GM23338 (cell line): ENCODE results near the gene NKAIN2. TPM values are rescaled to one million over a fixed set of nuclear protein-coding genes. Genes with fewer than 3 reads are reported as not detected.

ENCODE experiments used
- ATAC-seq: fragments of 200-7000 bp; cut with Tn5 transposase; 3 replicates; pipeline ENCODE4 v1.9.1; 2020
- DNase-seq: peaks from one replicate; pipeline ENCODE4 v3.0.0-alpha.2; 2015; ENCODE audit warnings: low spot score
- H2AFZ ChIP-seq: fragments of 200-600 bp; sonication (generic); 2 replicates; pipeline ENCODE4 v1.8.0; 2016; ENCODE audit warnings: antibody characterized with exemption, mild to moderate bottlenecking, moderate library complexity
- H3F3A ChIP-seq: fragments of 200-600 bp; sonication (generic); replicated peaks from 2 replicates; pipeline ENCODE4 v1.8.0; 2017; ENCODE audit warnings: antibody characterized with exemption, mixed run types, low read depth
- H3K27ac ChIP-seq: fragments of 200-600 bp; sonication (generic); 2 replicates; pipeline ENCODE4 v1.6.1; 2016; ENCODE audit warnings: low read depth
- H3K27me3 ChIP-seq: fragments of 200-600 bp; sonication (generic); 2 replicates; pipeline ENCODE4 v1.8.0; 2016; ENCODE audit warnings: mild to moderate bottlenecking, mixed run types, moderate library complexity; ENCODE audit not compliant: insufficient read depth
- H3K36me3 ChIP-seq: fragments of 200-600 bp; sonication (generic); 2 replicates; pipeline ENCODE4 v1.8.0; 2016; ENCODE audit warnings: mild to moderate bottlenecking; ENCODE audit not compliant: insufficient read depth
- H3K4me1 ChIP-seq: fragments of 200-600 bp; sonication (generic); 2 replicates; pipeline ENCODE4 v1.8.0; 2016; ENCODE audit warnings: mild to moderate bottlenecking, moderate library complexity; ENCODE audit not compliant: insufficient read depth
- H3K4me2 ChIP-seq: fragments of 200-600 bp; sonication (generic); 2 replicates; pipeline ENCODE4 v1.7.1; 2017; ENCODE audit warnings: mixed run types
- H3K4me3 ChIP-seq: fragments of 200-600 bp; sonication (generic); 2 replicates; pipeline ENCODE4 v1.6.1; 2016; ENCODE audit warnings: mixed run types
- H3K79me2 ChIP-seq: fragments of 200-600 bp; sonication (generic); replicated peaks from 2 replicates; pipeline ENCODE4 v1.8.0; 2017; ENCODE audit warnings: mild to moderate bottlenecking; ENCODE audit not compliant: insufficient read depth
- H3K9me2 ChIP-seq: fragments of 200-600 bp; sonication (generic); 2 replicates; pipeline ENCODE4 v1.8.0; 2017; ENCODE audit not compliant: insufficient read depth
- H4K20me1 ChIP-seq: fragments of 200-600 bp; sonication (generic); replicated peaks from 2 replicates; pipeline ENCODE4 v1.8.0; 2017; ENCODE audit warnings: mild to moderate bottlenecking; ENCODE audit not compliant: insufficient read depth
- H3K27ac Mint-ChIP-seq: 2 replicates; pipeline ENCODE4 v1.8.0; 2020; ENCODE audit warnings: inconsistent platforms, mild to moderate bottlenecking, moderate library complexity, mixed read lengths
- H3K27me3 Mint-ChIP-seq: 3 replicates; pipeline ENCODE4 v1.8.0; 2022; ENCODE audit warnings: low read depth, mild to moderate bottlenecking, moderate library complexity, mixed read lengths, inconsistent platforms; ENCODE audit not compliant: insufficient read depth, poor library complexity
- H3K36me3 Mint-ChIP-seq: 3 replicates; pipeline ENCODE4 v1.8.0; 2021; ENCODE audit warnings: low read depth, mild to moderate bottlenecking, inconsistent platforms, moderate library complexity, mixed read lengths
- H3K4me1 Mint-ChIP-seq: 3 replicates; pipeline ENCODE4 v1.8.0; 2020; ENCODE audit warnings: mild to moderate bottlenecking, inconsistent platforms, mixed read lengths
- H3K4me3 Mint-ChIP-seq: 3 replicates; pipeline ENCODE4 v1.8.0; 2021; ENCODE audit warnings: moderate library complexity, mild to moderate bottlenecking, inconsistent platforms, mixed read lengths
- H3K9me3 Mint-ChIP-seq: 3 replicates; pipeline ENCODE4 v1.8.0; 2020; ENCODE audit warnings: moderate library complexity, mild to moderate bottlenecking, inconsistent platforms, mixed read lengths
- CREB1 ChIP-seq: fragments of 250-450 bp; sonication (Bioruptor Pico); IDR thresholded peaks from 2 replicates; pipeline ENCODE4 v1.5.0; 2020; ENCODE audit warnings: low read depth, mild to moderate bottlenecking, moderate library complexity
- EZH2 ChIP-seq: fragments of 200-600 bp; sonication (generic); IDR thresholded peaks from one replicate; pipeline ENCODE4 v1.8.0; 2017; ENCODE audit warnings: antibody characterized with exemption, mild to moderate bottlenecking, low read depth; ENCODE audit not compliant: unreplicated experiment
- EZH2phosphoT487 ChIP-seq: fragments of 200-600 bp; sonication (generic); IDR thresholded peaks from one replicate; pipeline ENCODE4 v1.8.1; 2018; ENCODE audit warnings: antibody characterized with exemption; ENCODE audit not compliant: unreplicated experiment
- JUNB ChIP-seq: IDR thresholded peaks from one replicate; pipeline ENCODE4 v1.6.1; 2016; ENCODE audit warnings: antibody characterized with exemption; ENCODE audit not compliant: unreplicated experiment
- NANOG ChIP-seq: IDR thresholded peaks from 2 replicates; pipeline ENCODE4 v1.6.1; 2016; ENCODE audit warnings: antibody characterized with exemption, borderline replicate concordance
- POLR2AphosphoS5 ChIP-seq: IDR thresholded peaks from 2 replicates; pipeline ENCODE4 v1.6.1; 2016; ENCODE audit warnings: antibody characterized with exemption, low read depth
- STAT1 ChIP-seq: IDR thresholded peaks from one replicate; pipeline ENCODE4 v1.6.1; 2016; ENCODE audit warnings: antibody characterized with exemption; ENCODE audit not compliant: unreplicated experiment
- ZNF114 ChIP-seq: fragments of 250-450 bp; sonication (Bioruptor Pico); IDR thresholded peaks from 2 replicates; pipeline ENCODE4 v1.5.0; 2020; ENCODE audit warnings: mild to moderate bottlenecking, moderate library complexity
- ZNF331 ChIP-seq: fragments of 250-450 bp; sonication (Bioruptor Pico); IDR thresholded peaks from 2 replicates; pipeline ENCODE4 v1.5.0; 2020; ENCODE audit warnings: low read depth, mild to moderate bottlenecking, moderate library complexity
- polyA plus RNA-seq: library from polyadenylated mRNA; unstranded; fragments of >200 nt; fragmentation: Nextera tagmentation; extraction: Ambion mirVana; gene quantifications from 2 replicates; pipeline ENCODE4 v1.2.1, GENCODE V29; 2016
- total RNA-seq: library from RNA; depleted of rRNA; stranded (reverse); fragments of >200 nt; shearing (Covaris generic); gene quantifications from 2 replicates; pipeline ENCODE4 v1.2.3, GENCODE V29; 2014
- TF ChIP-seq, protein P1 (sequence below): IDR thresholded peaks from 2 replicates; pipeline ENCODE4 v1.6.1; 2016; ENCODE audit warnings: antibody characterized with exemption
- TF ChIP-seq, protein P2 (sequence below), 2 experiments: fragments of 200-600 bp in 1 of 2; sonication (generic) in 1 of 2; conservative IDR thresholded peaks; 2 replicates each; pipeline versions ENCODE4 v1.5.1 to v1.6.1; 2016 to 2017; ENCODE audit warnings: antibody characterized with exemption in 2 of 2, low read depth in 2 of 2, mild to moderate bottlenecking in 2 of 2, moderate library complexity in 1 of 2
- TF ChIP-seq, protein P3 (sequence below): IDR thresholded peaks from one replicate; pipeline ENCODE4 v1.6.1; 2018; ENCODE audit warnings: antibody characterized with exemption; ENCODE audit not compliant: unreplicated experiment
- TF ChIP-seq, protein P4 (sequence below): fragments of 250-450 bp; sonication (Bioruptor Pico); IDR thresholded peaks from 2 replicates; pipeline ENCODE4 v1.5.0; 2020; ENCODE audit warnings: mild to moderate bottlenecking, moderate library complexity

The NKAIN2 gene
- total and polyA plus RNA-seq, 2 experiments from 2014 or later, result 0.39 to 1.1 TPM

DNA sequence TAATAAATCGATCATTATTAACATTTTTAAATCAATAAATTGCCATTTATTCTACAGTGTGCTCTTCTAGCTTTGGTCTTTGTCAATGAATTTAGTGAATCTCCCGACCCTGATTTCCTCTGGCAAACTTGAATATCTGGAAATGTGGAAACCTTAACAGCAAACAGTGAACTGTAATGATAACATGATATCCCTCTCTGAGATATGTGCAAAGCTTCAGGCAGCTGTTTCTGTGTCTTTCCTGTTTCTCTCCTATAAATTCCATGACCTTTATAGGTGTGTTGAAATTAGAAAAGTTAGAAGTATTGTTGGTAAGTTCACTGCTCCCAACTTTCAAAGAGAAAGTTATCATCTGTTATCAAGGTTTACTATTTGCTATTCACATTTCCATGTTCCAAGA, 939.8 kb downstream of the NKAIN2 start:
- Histone ChIP-seq H3K9me2 (0 out of 2 replicates have a peak, but pooled peaks cover 7% of the 10 kb centered on the region), H2AFZ (no peak overlapping the region), H3K27me3 (no peaks in the 10 kb centered on the region), H3K79me2 (no peaks in the 10 kb centered on the region), H3K4me1 (no peaks in the 10 kb centered on the region), H4K20me1 (no peaks in the 10 kb centered on the region), H3K27ac (no peak overlapping the region), H3K4me2 (no peak overlapping the region), H3F3A (no peaks in the 10 kb centered on the region), H3K4me3 (no peak overlapping the region), H3K36me3 (no peaks in the 10 kb centered on the region)
- no peak for ATAC-seq
- Mint-ChIP-seq H3K27ac (no peak overlapping the region), H3K9me3 (no peaks in the 10 kb centered on the region), H3K27me3 (no peaks in the 10 kb centered on the region), H3K4me3 (no peak overlapping the region), H3K36me3 (no peaks in the 10 kb centered on the region), H3K4me1 (no peaks in the 10 kb centered on the region)
- TF ChIP-seq ZNF331, result no peak
- no peak for TF ChIP-seq STAT1
- TF ChIP-seq NANOG, result no peak
- TF ChIP-seq, protein P1, sequence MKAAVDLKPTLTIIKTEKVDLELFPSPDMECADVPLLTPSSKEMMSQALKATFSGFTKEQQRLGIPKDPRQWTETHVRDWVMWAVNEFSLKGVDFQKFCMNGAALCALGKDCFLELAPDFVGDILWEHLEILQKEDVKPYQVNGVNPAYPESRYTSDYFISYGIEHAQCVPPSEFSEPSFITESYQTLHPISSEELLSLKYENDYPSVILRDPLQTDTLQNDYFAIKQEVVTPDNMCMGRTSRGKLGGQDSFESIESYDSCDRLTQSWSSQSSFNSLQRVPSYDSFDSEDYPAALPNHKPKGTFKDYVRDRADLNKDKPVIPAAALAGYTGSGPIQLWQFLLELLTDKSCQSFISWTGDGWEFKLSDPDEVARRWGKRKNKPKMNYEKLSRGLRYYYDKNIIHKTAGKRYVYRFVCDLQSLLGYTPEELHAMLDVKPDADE, result no peak
- no peak for TF ChIP-seq ZNF114
- TF ChIP-seq, protein P2, sequence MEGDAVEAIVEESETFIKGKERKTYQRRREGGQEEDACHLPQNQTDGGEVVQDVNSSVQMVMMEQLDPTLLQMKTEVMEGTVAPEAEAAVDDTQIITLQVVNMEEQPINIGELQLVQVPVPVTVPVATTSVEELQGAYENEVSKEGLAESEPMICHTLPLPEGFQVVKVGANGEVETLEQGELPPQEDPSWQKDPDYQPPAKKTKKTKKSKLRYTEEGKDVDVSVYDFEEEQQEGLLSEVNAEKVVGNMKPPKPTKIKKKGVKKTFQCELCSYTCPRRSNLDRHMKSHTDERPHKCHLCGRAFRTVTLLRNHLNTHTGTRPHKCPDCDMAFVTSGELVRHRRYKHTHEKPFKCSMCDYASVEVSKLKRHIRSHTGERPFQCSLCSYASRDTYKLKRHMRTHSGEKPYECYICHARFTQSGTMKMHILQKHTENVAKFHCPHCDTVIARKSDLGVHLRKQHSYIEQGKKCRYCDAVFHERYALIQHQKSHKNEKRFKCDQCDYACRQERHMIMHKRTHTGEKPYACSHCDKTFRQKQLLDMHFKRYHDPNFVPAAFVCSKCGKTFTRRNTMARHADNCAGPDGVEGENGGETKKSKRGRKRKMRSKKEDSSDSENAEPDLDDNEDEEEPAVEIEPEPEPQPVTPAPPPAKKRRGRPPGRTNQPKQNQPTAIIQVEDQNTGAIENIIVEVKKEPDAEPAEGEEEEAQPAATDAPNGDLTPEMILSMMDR (conservative IDR thresholded peaks at IDR 0.05; ENCODE audit: low read depth in 2 of 2), result no peak
- TF ChIP-seq CREB1, result no peak
- no peak for TF ChIP-seq POLR2AphosphoS5
- TF ChIP-seq, protein P3, sequence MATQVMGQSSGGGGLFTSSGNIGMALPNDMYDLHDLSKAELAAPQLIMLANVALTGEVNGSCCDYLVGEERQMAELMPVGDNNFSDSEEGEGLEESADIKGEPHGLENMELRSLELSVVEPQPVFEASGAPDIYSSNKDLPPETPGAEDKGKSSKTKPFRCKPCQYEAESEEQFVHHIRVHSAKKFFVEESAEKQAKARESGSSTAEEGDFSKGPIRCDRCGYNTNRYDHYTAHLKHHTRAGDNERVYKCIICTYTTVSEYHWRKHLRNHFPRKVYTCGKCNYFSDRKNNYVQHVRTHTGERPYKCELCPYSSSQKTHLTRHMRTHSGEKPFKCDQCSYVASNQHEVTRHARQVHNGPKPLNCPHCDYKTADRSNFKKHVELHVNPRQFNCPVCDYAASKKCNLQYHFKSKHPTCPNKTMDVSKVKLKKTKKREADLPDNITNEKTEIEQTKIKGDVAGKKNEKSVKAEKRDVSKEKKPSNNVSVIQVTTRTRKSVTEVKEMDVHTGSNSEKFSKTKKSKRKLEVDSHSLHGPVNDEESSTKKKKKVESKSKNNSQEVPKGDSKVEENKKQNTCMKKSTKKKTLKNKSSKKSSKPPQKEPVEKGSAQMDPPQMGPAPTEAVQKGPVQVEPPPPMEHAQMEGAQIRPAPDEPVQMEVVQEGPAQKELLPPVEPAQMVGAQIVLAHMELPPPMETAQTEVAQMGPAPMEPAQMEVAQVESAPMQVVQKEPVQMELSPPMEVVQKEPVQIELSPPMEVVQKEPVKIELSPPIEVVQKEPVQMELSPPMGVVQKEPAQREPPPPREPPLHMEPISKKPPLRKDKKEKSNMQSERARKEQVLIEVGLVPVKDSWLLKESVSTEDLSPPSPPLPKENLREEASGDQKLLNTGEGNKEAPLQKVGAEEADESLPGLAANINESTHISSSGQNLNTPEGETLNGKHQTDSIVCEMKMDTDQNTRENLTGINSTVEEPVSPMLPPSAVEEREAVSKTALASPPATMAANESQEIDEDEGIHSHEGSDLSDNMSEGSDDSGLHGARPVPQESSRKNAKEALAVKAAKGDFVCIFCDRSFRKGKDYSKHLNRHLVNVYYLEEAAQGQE, result no peak
- TF ChIP-seq, protein P4, sequence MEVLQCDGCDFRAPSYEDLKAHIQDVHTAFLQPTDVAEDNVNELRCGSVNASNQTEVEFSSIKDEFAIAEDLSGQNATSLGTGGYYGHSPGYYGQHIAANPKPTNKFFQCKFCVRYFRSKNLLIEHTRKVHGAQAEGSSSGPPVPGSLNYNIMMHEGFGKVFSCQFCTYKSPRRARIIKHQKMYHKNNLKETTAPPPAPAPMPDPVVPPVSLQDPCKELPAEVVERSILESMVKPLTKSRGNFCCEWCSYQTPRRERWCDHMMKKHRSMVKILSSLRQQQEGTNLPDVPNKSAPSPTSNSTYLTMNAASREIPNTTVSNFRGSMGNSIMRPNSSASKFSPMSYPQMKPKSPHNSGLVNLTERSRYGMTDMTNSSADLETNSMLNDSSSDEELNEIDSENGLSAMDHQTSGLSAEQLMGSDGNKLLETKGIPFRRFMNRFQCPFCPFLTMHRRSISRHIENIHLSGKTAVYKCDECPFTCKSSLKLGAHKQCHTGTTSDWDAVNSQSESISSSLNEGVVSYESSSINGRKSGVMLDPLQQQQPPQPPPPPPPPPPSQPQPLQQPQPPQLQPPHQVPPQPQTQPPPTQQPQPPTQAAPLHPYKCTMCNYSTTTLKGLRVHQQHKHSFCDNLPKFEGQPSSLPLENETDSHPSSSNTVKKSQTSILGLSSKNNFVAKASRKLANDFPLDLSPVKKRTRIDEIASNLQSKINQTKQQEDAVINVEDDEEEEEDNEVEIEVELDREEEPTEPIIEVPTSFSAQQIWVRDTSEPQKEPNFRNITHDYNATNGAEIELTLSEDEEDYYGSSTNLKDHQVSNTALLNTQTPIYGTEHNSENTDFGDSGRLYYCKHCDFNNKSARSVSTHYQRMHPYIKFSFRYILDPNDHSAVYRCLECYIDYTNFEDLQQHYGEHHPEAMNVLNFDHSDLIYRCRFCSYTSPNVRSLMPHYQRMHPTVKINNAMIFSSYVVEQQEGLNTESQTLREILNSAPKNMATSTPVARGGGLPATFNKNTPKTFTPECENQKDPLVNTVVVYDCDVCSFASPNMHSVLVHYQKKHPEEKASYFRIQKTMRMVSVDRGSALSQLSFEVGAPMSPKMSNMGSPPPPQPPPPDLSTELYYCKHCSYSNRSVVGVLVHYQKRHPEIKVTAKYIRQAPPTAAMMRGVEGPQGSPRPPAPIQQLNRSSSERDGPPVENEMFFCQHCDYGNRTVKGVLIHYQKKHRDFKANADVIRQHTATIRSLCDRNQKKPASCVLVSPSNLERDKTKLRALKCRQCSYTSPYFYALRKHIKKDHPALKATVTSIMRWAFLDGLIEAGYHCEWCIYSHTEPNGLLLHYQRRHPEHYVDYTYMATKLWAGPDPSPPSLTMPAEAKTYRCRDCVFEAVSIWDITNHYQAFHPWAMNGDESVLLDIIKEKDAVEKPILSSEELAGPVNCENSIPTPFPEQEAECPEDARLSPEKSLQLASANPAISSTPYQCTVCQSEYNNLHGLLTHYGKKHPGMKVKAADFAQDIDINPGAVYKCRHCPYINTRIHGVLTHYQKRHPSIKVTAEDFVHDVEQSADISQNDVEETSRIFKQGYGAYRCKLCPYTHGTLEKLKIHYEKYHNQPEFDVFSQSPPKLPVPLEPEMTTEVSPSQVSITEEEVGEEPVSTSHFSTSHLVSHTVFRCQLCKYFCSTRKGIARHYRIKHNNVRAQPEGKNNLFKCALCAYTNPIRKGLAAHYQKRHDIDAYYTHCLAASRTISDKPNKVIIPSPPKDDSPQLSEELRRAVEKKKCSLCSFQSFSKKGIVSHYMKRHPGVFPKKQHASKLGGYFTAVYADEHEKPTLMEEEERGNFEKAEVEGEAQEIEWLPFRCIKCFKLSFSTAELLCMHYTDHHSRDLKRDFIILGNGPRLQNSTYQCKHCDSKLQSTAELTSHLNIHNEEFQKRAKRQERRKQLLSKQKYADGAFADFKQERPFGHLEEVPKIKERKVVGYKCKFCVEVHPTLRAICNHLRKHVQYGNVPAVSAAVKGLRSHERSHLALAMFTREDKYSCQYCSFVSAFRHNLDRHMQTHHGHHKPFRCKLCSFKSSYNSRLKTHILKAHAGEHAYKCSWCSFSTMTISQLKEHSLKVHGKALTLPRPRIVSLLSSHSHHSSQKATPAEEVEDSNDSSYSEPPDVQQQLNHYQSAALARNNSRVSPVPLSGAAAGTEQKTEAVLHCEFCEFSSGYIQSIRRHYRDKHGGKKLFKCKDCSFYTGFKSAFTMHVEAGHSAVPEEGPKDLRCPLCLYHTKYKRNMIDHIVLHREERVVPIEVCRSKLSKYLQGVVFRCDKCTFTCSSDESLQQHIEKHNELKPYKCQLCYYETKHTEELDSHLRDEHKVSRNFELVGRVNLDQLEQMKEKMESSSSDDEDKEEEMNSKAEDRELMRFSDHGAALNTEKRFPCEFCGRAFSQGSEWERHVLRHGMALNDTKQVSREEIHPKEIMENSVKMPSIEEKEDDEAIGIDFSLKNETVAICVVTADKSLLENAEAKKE, result no peak
- no peak for TF ChIP-seq EZH2phosphoT487
- TF ChIP-seq JUNB, result no peak
- TF ChIP-seq EZH2, result no peak
- no peak for DNase-seq
